ENCODE data around the gene HIPK4.
"Not testable (repeated sequence)": the region's sequence is repeated elsewhere in the genome, so short reads cannot be mapped to it uniquely, and the experiment has no call there.

Gene HIPK4

DNA sequence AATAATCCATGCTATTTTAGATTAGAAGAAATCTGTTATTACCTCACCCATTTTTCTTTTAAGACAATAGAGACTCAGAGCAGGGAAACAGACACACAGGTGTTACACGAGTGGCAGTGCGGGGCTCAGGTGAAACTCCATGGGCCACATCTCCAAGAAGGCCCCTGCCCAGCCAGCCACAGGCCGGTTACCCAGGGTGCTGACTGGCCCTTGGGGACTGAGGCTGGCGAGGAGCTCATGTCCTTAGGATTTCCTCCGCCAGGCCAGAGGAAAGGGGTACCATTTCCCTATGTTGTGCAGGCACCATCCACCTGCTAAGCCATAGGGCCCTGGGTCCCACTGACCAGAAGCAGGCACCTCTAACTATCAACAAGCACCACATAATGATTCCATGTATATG is 52.4 kb downstream of the HIPK4 start:
- no peak for DNase-seq (ENCODE audit: low read depth, low spot score)

- no peak for DNase-seq (ENCODE audit: low read depth, low spot score)
Observed at GRCh38 chr19:40337107-40337506, 52.9 kb downstream of the HIPK4 start.

DNA sequence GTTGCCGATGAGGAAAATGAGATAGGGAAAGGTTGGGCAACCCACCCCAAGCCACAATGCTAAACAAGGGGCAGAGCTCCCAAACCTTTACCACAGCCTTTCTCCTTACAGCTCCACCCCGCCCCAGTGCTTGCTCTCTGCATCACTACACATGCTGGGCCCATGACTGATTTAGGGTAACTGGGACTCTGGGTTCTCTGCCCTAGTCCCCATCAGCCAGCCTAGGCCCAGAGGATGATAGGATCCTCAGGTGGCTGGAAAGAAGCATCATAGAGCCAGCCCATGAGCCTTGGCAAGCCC is 53.4 kb downstream of the HIPK4 start:
- DNase-seq (ENCODE audit: low read depth, low spot score), result no peak

- no peak for DNase-seq (ENCODE audit: low read depth, low spot score)
Observed at GRCh38 chr19:40335855-40336600, 54.0 kb downstream of the HIPK4 start.

GRCh38 chr19:40335101-40335500 is 54.9 kb downstream of the HIPK4 start:
- DNase-seq (ENCODE audit: low read depth, low spot score), result no peak

DNA sequence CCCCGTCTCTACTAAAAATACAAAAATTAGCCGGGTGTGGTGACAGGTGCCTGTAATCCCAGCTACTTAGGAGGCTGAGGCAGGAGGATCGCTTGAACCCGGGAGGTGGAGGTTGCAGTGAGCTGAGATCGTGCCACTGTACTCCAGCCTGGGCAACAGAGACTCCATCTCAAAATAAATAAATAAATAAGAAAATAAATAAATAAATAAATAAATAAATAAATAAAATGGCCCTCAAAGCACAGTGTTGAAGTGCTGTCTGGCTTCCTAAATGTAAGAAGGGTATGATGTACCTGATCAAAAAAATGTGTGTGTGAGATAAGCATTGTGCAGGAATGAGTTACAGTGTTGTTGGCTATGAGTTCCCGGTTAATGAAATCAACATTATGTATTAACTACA is 56.9 kb downstream of the HIPK4 start:
- DNase-seq (ENCODE audit: low read depth, low spot score), result not testable (repeated sequence)

- DNase-seq (ENCODE audit: low read depth, low spot score), result no peak
Observed at GRCh38 chr19:40332669-40333068, 57.3 kb downstream of the HIPK4 start.

DNA sequence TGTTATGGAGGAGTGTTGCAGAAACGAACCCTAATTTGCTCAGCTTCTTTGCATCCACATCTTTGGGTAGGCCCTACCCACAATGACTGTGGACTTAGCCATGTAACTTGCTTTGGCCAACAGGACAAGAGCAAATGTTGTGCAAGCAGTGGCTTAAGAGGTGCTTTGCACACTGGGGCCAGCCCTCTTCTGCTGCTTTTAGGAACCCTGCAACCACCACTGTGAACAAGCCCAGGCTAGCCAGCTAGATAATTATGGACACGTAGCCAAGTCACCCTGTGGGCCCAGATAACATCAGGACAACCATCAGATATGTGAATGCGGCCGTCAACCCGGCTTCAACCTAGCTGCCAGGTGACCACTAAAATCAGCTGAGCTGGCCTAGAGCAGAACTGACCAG is 58.9 kb downstream of the HIPK4 start:
- DNase-seq (ENCODE audit: low read depth, low spot score), result no peak

Data from smooth muscle cell of the brain vasculature (primary cell).